RPMI8226 (cell line): ENCODE data around the gene HASPIN.
A peak's percentile ranks its signal among the peaks of the same experiment; 100 is the strongest.
"Not testable (repeated sequence)": the region's sequence is repeated elsewhere in the genome, so short reads cannot be mapped to it uniquely, and the experiment has no call there.

ENCODE experiments used
- DNase-seq: peaks from one replicate; pipeline ENCODE4 v3.0.0-alpha.2; 2015

HASPIN gene

DNA sequence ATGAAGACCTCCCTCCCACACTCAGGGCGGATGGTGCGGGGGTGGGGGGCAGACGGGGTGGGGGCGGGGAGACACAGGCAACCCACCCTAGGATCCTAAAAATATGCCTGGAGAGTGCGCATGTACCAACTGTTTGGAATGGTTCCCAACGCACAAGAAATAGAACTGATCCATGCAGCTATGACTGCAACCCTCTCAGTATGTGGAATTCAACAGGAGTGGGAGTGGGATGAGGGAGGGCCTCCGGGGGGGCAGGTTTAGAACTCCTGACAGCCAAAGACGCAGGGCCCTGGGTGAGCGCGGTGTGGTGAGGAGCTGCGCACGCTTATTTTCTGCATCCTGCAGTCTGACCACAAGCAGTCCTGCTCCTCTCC is 26.6 kb upstream of the HASPIN start:
- no peak for DNase-seq

DNA sequence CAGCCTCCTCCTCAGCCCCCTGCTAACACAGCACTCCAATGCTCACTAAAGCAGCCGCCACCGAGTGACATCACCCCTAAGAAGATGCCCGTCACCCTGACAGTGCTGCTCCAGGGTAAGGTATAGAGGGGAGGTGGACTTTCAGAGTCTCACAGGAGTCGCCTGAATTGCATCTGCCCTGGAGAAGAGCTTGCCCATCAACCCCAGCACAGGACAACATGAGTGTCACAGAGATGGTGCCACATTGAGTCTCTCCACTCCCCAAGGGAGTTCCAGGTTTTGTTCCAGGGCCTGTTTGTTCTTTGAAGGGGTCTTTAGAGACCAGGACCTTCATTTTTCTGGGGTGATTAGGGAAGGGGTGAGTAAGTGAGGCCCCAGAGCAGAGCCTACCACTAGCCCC is 25.6 kb upstream of the HASPIN start:
- DNase-seq: no peak

DNA sequence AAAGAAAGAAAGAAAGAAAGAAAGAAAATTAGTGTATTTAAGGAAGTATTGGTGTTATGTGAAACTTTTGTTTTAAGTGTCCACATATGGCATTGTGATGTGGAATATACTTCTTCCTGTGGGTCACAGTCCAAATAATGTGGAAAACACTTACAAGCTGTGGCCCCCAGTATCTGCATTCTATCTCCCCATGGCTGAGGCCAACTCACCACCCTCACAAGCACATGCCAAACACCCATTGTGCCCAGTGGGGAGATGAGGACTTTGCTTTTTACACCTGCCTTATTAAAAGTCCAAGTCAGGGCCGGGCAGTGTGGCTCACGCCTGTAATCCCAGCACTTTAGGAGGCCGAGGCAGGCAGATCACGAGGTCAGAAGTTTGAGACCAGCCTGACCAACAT is 23.8 kb upstream of the HASPIN start:
- no peak for DNase-seq

DNA sequence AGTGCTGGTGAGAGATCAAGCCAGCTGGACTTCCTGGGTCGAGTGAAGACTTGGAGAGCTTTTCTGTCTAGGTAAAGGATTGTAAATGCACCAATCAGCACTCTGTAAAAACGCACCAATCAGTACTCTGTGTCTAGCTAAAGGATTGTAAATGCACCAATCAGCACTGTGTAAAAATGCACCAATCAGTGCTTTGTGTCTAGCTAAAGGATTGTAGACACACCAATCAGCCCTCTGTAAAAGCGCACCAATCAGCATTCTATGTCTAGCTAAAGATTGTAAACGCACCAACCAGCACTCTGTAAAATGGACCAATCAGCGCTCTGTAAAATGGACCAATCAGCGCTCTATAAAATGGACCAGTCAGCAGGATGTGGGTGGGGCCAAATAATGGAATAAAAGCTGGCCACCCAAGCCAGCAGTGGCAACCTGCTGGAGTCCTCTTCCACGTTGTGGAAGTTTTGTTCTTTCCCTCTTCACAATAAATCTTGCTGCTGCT is 21.6 kb upstream of the HASPIN start:
- DNase-seq: not testable (repeated sequence)

DNA sequence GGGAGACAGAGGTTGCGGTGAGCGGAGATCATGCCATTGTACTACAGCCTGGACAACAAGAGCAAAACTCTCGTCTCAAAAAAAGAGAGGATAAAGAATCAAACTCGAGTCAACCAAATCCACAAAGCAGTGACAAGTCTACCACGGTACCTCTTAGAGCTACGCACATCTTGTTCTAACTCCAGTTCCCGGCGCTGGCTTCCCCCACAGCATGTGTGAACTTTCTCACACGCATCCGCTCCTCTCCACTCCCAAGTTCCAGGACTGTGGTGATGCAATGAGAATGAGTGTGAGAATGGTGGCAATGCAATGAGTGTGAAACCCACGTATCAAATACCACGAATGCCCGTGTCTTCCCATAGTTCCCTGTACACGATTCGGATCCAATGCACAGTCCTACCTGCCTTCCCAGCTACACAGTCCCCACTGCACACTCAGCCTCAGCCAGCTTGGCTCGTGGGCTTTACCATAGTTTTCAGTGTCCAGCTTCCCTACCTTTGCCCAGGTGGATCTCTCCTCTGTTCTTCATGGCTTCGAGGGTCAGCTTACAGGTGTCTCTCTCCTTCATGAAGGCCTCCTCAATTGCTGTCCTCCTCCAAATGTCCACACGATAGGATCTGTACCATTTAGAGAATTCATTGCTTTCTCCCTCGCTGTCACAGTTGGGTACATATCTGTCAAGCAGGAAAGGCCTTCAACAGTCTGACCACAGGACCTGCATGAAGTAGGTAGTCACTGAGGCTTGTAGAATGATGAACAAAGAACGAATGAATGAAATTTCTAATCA is 18.6 kb upstream of the HASPIN start:
- DNase-seq: no peak

DNA sequence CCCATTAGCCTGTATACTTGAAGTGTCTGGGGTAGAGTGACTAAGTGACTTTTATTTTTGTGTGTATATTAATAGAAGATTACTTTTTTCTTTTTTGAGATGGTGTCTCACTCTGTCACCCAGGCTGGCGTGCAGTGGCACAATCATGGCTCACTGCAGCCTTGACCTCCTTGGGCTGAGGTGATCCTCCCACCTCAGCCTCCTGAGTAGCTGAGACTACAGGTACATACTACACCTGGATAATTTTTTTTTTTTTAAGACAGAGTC is 18.1 kb upstream of the HASPIN start:
- not testable (repeated sequence) for DNase-seq

DNA sequence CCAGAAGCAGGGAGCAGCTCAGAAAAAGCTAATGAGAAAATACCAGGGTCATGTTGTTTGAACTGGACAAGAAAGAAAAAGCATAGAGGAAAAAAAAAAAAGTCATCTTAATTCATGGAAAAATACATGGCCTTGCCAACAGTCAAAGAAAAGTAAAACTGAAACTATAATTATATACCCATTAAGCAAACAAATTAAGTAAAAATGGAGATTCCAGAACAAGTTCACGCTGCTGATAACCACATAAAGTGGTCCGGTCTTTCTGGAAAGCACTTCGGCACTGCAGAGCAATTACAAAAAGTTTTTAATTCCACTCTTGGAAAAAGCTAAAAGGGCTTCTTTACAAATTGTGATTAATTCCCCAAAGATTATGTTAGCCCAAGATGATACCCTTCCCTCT is 15.3 kb upstream of the HASPIN start:
- no peak for DNase-seq

DNA sequence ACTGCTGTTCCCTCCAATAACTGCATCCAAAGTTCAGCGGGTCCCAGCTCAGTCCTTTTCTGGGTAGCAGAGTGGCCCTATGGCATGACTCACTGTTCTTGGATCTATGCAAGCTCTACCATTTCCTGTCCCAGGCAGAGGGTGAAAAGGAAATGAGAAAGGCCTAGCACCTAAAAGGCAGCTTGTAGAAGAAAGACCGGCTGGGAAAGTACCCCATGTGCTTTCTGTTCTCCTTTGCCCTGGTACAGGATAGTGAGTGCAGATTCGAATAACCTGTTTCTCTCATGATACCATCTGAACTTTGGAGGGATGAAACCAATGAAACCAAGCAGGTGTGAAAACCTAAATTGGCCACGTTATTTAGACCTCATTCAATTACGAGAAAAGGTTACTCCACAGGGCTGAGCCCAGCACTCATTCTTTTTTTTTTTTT is 12.7 kb upstream of the HASPIN start:
- peak; percentile 82 for DNase-seq

DNA sequence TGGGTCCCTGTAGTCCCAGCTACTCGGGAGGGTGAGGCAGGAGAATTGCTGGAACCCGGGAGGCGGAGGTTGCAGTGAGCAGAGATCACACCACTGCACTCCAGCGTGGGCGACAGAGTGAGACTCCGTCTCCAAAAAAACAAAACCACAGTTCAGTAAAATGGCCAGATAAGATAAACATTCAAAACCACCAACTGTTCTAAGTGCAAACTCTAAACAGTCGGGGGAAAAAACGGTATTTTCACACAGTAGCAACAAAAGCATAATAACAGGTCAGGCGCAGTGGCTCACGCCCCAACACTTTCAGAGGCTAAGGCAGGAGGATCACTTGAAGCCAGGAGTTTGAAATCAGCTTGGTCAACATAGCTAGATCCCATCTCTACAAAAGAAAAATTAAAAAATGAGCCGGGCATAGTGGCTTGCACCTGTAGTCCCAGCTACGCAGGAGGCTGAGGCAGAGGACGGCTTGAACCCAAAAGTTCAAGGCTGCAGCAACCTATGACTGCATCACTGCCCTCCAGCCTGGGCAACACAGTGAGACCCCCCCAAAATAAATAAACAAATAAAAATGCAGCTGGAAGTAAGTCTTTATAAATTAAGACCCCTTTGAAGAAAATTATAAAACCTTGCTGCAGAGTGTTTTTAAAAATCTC is 10.8 kb upstream of the HASPIN start:
- DNase-seq: no peak

DNA sequence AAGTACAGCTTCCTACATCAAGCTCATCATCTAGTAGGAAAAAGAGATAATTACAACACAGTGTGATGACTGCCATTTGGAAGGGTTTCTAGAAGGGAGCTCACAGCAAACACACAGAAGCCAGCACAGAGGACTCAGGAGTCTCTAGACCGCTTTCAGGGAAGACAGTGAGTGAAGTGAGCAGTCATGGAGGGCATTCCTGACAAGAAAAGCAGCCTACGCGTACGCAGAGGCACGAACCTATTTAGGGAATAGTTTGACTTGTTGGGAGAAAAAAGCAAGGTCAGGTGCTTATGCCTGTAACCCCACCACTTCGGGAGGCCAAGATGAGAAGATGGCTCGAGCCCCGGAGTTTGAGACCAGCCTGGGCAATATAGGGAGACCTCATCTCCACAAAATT is 8.4 kb upstream of the HASPIN start:
- no peak for DNase-seq

DNA sequence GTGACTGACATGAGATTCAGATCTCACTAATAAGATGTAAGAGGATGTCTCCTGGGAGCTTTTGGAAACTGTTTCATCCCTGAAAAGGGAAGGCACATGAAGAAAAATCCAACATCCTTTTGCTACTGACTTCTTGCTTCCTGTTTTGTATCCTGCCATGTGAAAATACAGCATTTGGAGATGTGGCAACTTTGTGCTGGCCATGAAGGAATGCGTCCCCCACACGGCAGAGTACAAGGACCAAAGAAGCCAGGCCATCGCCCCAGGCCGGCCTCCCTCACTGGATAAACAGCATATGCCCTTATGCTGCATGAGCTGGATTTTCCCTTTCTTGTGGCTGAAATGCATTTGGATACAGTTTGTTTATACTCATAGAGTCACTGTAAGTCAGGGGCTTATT is 5.5 kb upstream of the HASPIN start:
- DNase-seq: no peak

DNA sequence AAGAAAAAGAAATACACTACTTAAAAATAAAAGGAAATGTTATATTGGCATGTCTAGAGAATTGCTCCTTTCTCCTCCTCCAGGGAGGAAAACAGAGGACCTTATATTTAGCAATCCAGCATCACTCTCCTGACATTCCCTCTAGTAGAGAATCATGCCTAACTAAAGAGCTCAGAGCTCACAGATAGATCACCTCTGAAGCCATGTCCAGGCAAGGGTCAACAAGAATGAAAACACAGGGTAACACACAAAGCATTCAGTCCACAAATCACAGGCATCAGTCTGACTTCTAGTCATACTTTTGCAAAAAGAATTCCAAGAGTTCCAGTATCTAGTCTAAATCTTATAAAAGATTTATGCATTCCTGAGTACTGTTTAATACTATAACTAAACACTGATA is 4.4 kb upstream of the HASPIN start:
- no peak for DNase-seq

DNA sequence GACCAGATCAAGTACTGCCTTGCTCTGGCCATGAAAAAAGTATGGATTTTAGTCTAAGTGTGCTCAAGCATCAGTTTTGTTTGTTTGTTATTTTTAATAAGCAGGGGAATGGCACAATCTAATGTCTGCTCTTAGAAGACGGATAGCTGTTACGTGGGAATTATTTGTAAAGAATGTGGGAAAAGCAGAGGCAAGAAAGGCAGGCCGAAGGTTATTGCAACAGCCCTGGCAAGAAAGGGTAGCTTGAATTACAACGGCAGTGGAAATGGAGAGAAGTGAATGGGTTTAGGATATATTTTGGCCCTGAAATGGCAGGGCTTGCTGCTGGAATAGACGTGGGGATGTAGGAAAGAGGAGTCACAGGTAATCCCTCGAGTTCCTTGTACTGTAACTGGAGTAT is 987 bp upstream of the HASPIN start:
- DNase-seq: no peak

DNA sequence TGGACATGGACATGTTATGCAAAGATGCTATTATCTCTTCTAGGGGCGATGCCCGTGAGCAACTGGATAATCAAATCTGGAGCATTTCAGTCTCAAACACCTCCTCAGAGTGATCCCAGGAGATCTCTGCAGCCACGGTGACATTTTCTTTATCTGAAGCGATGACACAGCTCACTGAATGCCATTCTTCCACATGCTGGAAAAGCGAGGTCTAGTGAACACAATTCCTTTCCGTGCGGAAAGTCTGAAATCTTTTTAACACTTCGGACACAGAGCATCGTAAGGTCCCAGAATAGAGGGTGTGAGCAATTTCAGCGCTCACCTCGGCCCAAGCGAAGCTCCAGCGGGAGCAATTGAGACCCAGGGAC is 531 bp upstream of the HASPIN start:
- no peak for DNase-seq

DNA sequence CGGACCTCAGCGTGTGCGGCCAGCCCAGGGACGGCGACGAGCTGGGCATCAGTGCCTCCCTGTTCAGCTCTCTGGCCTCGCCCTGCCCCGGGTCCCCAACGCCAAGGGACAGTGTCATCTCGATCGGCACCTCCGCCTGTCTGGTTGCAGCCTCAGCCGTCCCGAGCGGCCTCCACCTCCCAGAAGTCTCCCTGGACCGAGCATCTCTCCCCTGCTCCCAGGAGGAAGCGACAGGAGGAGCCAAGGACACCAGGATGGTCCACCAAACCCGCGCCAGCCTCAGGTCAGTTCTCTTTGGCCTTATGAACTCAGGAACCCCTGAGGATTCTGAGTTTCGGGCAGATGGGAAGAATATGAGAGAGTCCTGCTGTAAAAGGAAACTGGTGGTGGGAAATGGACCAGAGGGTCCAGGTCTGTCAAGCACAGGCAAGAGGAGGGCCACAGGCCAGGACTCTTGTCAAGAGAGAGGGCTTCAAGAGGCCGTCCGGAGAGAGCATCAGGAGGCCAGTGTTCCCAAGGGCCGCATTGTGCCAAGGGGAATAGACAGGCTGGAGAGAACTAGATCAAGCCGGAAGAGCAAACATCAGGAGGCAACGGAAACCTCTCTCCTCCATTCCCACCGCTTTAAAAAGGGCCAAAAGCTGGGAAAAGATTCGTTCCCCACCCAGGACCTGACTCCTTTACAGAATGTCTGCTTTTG is 825 bp downstream of the HASPIN start:
- DNase-seq: no peak

DNA sequence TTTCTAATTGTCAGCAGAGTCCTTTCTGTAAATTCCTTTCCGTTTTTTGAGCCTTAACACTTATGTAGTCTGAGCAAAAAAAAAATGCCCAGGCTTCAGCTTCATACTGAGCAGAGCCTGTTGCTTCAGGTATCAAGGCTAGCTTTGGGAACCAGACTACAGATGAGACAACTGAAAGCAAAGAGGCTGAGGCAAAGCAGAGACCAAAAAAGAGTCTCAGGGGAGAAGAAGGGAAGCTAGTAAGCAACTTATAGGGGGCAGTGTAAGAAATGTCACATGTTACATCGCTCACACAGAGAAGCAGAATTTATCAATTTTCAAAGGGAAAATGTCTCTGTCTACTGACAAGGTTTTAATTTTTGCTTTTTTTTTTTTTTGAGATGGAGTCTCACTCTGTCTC is 3.3 kb downstream of the HASPIN start:
- DNase-seq: no peak

DNA sequence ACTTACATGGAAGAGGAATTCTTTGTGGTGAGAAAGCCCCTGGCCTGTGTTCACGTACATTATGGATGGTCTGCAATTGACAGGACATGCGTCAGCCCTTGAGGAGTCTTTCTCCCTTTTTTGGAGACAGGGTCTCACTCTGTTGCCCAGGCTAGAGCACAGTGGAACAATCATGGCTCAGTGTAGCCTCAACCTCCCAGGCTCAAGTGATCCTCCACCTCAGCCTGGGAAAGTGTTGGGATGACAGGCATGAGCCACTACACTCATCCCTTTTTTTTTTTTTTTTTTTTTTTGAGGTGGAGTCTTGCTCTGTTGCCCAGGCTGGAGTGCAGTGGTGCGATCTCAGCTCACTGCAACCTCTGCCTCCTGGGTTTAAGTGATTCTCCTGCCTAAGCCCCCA is 4.4 kb downstream of the HASPIN start:
- not testable (repeated sequence) for DNase-seq

DNA sequence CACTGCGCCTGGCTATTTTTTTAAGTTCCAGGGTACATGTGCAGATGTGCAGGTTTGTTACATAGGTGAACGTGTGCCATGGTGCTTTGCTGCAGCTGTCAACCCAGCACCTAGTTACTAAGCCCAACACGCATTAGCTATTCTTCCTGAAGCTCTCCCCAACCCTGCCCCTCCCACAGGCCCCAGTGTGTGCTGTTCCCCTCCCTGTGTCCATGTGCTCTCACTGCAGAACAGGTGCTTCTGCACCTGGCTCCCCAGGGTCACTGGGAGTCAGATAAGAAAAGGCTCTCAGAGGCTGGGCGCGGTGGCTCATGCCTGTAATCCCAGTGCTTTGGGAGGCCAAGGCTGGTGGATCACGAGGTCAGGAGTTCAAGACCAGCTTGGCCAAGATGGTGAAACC is 6.2 kb downstream of the HASPIN start:
- peak; percentile 27 for DNase-seq

DNA sequence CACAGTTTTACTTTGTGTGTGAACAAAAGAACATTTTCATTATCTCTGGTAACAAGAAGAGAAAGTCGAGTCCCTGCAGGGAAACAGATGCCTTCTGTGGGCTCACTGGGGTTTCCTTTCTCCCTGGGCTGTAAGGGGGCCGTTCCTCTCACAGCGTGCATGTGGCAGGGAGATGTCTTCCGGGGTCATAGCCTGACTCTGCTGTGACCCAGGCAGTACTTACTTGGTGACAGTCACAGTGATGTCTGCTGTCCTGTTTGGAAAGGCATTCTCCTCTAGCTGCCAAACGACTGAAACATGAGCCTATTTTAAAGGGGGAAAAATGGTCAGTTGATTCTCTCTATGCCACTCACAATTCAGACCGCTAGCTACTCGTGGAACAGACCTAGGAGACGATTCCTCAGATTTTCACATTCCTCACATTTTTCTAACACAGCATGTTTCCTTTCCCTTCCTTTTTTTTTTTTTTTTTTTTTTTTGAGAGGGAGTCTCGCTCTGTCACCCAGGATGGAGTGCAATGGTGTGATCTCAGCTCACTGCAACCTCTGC is 7.3 kb downstream of the HASPIN start:
- no peak for DNase-seq

DNA sequence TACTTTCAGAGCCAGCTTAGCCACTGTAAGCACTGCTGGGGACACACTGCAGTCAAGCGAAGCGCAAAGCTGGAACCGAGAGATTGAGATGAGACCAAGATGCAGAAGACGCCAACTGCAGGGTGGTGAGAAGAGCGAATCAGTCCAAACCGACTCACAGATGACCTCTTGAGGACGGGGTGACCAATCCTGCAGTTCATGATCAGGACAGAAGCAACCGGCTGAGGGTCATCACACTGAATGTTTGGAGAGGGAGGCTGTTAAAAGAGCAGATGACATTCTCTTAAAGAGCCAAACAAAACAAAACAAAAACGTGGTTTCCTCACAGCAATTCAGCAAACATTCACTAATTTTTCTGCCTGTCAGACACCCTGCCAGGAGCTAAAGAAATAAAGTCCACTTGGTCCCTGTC is 8.5 kb downstream of the HASPIN start:
- peak; percentile 33 for DNase-seq

DNA sequence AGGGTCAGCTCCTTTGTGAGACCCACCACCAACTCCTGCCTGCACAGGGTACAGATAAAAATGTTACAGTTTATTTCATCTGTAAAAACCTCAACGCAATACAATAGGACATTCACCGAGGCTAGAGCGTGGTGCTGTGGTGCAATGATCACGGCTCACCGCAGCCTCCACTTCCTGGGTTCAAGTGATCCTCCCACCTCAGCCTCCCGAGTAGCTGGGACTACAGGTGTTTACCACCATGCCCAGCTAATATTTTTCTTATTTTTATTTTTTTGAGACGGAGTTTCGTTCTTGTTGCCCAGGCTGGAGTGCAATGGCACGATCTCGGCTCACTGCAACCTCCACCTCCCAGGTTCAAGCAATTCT is 11.2 kb downstream of the HASPIN start:
- not testable (repeated sequence) for DNase-seq

DNA sequence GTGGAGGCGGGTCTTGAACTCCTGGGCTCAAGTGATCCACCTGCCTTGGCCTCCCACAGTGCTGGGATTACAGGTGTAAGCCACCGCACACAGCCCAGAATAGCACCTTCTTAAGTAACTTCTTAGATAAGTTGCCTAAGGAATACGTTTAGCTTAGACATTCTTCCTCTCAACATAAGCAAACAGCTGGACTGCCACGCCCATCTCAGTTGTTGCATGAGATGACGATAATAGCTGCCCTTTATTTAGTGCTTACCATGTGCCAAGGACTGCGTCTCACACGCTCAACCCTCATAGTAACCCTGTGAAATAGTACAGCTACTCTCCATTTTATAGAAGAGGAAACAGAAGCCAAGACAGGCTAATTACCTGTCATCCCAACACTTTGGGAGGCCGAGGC is 11.8 kb downstream of the HASPIN start:
- no peak for DNase-seq

DNA sequence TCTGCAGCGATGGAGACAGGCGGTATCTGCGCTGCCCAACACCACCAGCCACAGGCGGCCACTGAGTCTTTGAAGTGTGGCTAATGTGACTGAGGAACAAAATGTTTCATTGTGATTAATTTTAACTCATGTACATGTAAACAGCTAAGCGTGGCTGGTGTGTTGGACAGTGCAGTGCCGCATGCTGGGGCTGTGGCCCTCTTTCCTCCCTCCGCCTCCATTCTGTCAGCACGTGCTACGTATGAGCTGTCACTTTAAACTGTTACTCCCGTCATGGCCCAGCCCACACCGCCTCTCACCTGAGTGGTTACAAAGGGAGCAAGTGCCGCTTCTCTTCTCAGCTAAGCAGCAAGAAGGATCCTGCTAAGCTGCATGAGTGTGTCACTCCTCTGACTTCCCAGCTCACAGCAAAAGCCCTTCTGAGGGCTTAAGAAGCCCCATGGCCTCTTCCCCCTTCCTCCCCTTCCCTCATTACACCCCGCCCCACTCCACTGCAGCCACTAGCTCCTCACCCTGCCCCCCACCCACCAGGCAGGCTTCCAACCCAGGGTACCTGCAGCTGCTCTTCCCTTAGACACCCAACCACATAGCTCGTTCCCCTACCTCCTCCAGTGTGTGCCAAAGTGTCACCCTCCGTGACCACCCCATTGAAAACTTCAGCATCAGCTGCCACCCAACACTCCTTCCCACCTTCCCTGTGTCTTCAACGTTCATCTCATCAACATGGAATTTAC is 15.0 kb downstream of the HASPIN start:
- DNase-seq: peak; percentile 42
